ENCODE data around the gene RASGRF1.
A peak's percentile ranks its signal among the peaks of the same experiment; 100 is the strongest.

Gene RASGRF1

DNA sequence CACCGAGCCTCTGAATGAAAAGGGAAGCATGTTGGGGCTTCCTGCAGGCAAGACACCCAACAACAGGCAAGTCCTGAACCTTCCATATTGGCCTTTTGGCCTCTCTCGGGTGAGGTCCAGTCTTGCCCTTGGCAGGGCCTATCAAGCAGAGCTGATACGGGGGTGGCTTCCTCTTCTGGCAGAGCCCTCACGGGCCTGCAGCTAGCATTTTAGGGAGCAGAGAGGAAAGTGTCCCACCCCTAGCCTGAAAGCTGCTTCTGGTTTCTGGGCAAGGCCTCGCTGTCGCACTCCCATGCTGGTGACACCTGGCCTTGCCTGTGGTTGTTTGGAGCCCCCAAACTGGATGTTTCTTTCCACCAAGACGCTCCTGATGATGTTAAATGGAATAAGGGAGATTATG is 113.9 kb downstream of the RASGRF1 start:
- Histone ChIP-seq H3K27me3 (ENCODE audit: insufficient read depth, poor library complexity, severe bottlenecking) (no peaks in the 10 kb centered on the region), H3K27ac (replicated peaks) (peak overlapping the region; percentile 57), H3K4me3 (replicated peaks; ENCODE audit: insufficient read depth, low read length) (no peak overlapping the region)
- DNase-seq (ENCODE audit: low read depth in 1 of 2, low spot score in 1 of 2): peak in 1 of 2 experiments; percentile 23
- TF ChIP-seq, protein P1, sequence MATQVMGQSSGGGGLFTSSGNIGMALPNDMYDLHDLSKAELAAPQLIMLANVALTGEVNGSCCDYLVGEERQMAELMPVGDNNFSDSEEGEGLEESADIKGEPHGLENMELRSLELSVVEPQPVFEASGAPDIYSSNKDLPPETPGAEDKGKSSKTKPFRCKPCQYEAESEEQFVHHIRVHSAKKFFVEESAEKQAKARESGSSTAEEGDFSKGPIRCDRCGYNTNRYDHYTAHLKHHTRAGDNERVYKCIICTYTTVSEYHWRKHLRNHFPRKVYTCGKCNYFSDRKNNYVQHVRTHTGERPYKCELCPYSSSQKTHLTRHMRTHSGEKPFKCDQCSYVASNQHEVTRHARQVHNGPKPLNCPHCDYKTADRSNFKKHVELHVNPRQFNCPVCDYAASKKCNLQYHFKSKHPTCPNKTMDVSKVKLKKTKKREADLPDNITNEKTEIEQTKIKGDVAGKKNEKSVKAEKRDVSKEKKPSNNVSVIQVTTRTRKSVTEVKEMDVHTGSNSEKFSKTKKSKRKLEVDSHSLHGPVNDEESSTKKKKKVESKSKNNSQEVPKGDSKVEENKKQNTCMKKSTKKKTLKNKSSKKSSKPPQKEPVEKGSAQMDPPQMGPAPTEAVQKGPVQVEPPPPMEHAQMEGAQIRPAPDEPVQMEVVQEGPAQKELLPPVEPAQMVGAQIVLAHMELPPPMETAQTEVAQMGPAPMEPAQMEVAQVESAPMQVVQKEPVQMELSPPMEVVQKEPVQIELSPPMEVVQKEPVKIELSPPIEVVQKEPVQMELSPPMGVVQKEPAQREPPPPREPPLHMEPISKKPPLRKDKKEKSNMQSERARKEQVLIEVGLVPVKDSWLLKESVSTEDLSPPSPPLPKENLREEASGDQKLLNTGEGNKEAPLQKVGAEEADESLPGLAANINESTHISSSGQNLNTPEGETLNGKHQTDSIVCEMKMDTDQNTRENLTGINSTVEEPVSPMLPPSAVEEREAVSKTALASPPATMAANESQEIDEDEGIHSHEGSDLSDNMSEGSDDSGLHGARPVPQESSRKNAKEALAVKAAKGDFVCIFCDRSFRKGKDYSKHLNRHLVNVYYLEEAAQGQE (IDR thresholded peaks at IDR 0.05; ENCODE audit: insufficient replicate concordance, low read depth): no peak

DNA sequence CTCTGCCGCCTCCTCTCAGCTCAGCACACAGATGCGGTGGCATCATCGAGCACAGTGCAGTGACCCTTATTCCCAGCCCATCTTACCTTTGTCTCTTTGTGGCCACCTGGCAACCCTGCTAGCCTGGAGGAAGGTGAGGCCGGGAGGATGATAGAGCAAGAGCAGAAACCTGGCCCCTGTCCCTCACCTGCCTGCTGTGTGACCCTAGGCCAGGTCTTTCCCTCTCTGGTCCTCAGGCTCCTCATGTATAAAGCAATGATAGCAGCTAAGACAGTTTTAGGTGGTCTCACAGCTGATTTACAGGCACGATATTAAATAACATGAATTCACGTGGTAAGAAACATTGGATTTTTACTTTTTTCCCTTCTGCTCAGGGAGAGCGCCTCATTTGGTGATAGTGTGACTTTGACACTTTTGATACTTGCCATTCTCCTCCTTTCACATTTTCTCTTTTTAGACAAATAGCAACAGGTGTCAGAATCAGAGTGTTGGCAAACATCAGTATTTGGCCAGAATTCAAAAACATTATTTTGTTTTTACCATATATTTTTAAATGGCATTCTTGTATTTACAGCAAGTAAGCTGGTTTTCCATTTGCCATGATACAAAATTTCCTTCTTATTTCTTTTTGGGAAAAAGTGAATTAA is 116.2 kb downstream of the RASGRF1 start:
- H3K4me3 ChIP-seq (replicated peaks; ENCODE audit: insufficient read depth, low read length): no peak overlapping the region
- DNase-seq (ENCODE audit: low read depth in 1 of 2, low spot score in 1 of 2): no peak
- H3K27ac ChIP-seq (replicated peaks): no peak overlapping the region
- TF ChIP-seq GABPA (IDR thresholded peaks at IDR 0.05; ENCODE audit: low read depth) (no peak), SPI1 (IDR thresholded peaks at IDR 0.05; ENCODE audit: borderline replicate concordance, low read depth) (no peak), POLR2AphosphoS5 (IDR thresholded peaks at IDR 0.05; ENCODE audit: low read depth) (no peak)
- TF ChIP-seq, protein P1 (IDR thresholded peaks at IDR 0.05; ENCODE audit: insufficient replicate concordance, low read depth): no peak
- TF ChIP-seq, protein P2, sequence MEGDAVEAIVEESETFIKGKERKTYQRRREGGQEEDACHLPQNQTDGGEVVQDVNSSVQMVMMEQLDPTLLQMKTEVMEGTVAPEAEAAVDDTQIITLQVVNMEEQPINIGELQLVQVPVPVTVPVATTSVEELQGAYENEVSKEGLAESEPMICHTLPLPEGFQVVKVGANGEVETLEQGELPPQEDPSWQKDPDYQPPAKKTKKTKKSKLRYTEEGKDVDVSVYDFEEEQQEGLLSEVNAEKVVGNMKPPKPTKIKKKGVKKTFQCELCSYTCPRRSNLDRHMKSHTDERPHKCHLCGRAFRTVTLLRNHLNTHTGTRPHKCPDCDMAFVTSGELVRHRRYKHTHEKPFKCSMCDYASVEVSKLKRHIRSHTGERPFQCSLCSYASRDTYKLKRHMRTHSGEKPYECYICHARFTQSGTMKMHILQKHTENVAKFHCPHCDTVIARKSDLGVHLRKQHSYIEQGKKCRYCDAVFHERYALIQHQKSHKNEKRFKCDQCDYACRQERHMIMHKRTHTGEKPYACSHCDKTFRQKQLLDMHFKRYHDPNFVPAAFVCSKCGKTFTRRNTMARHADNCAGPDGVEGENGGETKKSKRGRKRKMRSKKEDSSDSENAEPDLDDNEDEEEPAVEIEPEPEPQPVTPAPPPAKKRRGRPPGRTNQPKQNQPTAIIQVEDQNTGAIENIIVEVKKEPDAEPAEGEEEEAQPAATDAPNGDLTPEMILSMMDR (IDR thresholded peaks at IDR 0.05; ENCODE audit: insufficient read depth, low read length): no peak
- no peaks in the 10 kb centered on the region for H3K27me3 ChIP-seq (ENCODE audit: insufficient read depth, poor library complexity, severe bottlenecking)

DNA sequence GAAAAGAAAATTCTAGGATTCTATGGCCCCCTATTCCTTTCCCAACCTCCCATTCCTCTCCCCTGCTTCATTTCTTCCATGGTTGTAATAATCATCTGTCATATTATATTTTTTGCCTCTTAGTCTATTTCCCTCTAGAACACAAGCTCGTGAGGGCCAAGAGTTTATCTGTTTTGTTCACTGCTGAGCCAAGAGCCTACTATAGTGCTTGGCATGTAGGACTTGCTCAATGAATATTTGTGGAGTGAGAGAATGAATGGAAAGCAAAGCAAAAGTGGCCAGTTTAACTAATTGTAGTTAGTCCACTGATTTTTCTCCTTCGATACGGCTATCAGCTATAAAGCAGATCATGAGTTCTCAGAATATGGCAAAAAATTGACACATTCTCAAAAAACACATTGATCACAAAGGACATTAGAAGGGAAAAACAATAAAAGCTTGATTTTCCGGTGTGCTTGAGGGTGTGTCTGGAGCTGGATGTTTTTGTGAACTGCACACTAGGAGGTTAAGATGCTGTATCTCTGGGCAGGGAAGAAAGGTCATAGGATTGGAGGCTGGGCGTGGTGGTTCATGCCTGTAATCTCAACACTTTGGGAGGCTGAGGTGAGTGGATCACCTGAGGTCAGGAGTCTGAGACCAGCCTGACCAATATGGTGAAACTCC is 120.8 kb downstream of the RASGRF1 start:
- DNase-seq (ENCODE audit: low read depth in 1 of 2, low spot score in 1 of 2): no peak
- Histone ChIP-seq H3K27me3 (ENCODE audit: insufficient read depth, poor library complexity, severe bottlenecking) (no peaks in the 10 kb centered on the region), H3K27ac (replicated peaks) (no peak overlapping the region), H3K4me3 (replicated peaks; ENCODE audit: insufficient read depth, low read length) (no peak overlapping the region)
- TF ChIP-seq, protein P1 (IDR thresholded peaks at IDR 0.05; ENCODE audit: insufficient replicate concordance, low read depth): no peak
- no peak for TF ChIP-seq SPI1 (IDR thresholded peaks at IDR 0.05; ENCODE audit: borderline replicate concordance, low read depth)
- no peak for TF ChIP-seq GABPA (IDR thresholded peaks at IDR 0.05; ENCODE audit: low read depth)
- TF ChIP-seq, protein P2 (IDR thresholded peaks at IDR 0.05; ENCODE audit: insufficient read depth, low read length): no peak
- TF ChIP-seq POLR2AphosphoS5 (IDR thresholded peaks at IDR 0.05; ENCODE audit: low read depth): no peak
